Endodermal cell (in vitro differentiated cells): ENCODE measurements around the gene ZNRF3. TPM values are rescaled to one million over a fixed set of nuclear protein-coding genes. Genes with fewer than 3 reads are reported as not detected.

Source experiments
- DNase-seq: peaks from one replicate; pipeline ENCODE4 v3.0.0-alpha.2; 2017
- H3K27ac ChIP-seq: 2 replicates; pipeline ENCODE4 v1.5.1; 2013; ENCODE audit warnings: mild to moderate bottlenecking, low read depth, low read length, moderate library complexity
- H3K27me3 ChIP-seq: 2 replicates; pipeline ENCODE4 v1.6.1; 2013; ENCODE audit warnings: mild to moderate bottlenecking, low read length, moderate library complexity; ENCODE audit not compliant: insufficient read depth, control insufficient read depth, poor library complexity, severe bottlenecking
- H3K36me3 ChIP-seq: 2 replicates; pipeline ENCODE4 v1.7.0; 2013; ENCODE audit warnings: mild to moderate bottlenecking, low read length, moderate library complexity; ENCODE audit not compliant: control insufficient read depth, insufficient read depth
- H3K4me1 ChIP-seq: one replicate; pipeline ENCODE4 v1.7.0; 2013; ENCODE audit warnings: low read length; ENCODE audit not compliant: control insufficient read depth, insufficient read depth
- H3K4me3 ChIP-seq: 2 replicates; pipeline ENCODE4 v1.5.1; 2013; ENCODE audit warnings: mild to moderate bottlenecking, low read length, moderate library complexity
- H3K9ac ChIP-seq: 2 replicates; pipeline ENCODE4 v1.6.1; 2013; ENCODE audit warnings: mild to moderate bottlenecking, low read length, moderate library complexity; ENCODE audit not compliant: poor library complexity, severe bottlenecking; ENCODE audit errors: extremely low read depth
- H3K9me3 ChIP-seq: 2 replicates; pipeline ENCODE4 v1.6.1; 2013; ENCODE audit warnings: mild to moderate bottlenecking, low read length, moderate library complexity; ENCODE audit not compliant: control insufficient read depth
- H3K27ac Mint-ChIP-seq: 2 replicates; pipeline ENCODE4 v1.8.0; 2020; ENCODE audit warnings: mixed read lengths
- H3K27me3 Mint-ChIP-seq: 2 replicates; pipeline ENCODE4 v1.8.0; 2021; ENCODE audit warnings: mild to moderate bottlenecking, mixed read lengths; ENCODE audit not compliant: insufficient read depth
- H3K36me3 Mint-ChIP-seq: 2 replicates; pipeline ENCODE4 v1.8.0; 2020; ENCODE audit warnings: low read depth, mixed read lengths
- H3K4me1 Mint-ChIP-seq: 2 replicates; pipeline ENCODE4 v1.8.0; 2020; ENCODE audit warnings: mixed read lengths
- H3K4me3 Mint-ChIP-seq: 2 replicates; pipeline ENCODE4 v1.8.0; 2020; ENCODE audit warnings: mild to moderate bottlenecking, moderate library complexity, mixed read lengths
- H3K9me3 Mint-ChIP-seq: 2 replicates; pipeline ENCODE4 v1.8.0; 2020; ENCODE audit warnings: mild to moderate bottlenecking, mixed read lengths
- WGBS, 2 experiments: methylation state at CpG; one replicate each; pipeline versions ENCODE4 v1.1.5 to v1.1.7; 2013; ENCODE audit warnings: missing lambda C conversion rate in 2 of 2, mixed read lengths in 1 of 2; ENCODE audit not compliant: insufficient coverage in 1 of 2, insufficient read length in 1 of 2; 5-methylcytosine and 5-hydroxymethylcytosine counted together
- total RNA-seq, 2 donors: library from RNA; stranded (reverse); fragmentation: NEBNext Ultra II Directional in 1 of 2; extraction: Animal tissue kit (Norgen Biotek cat#: 25700) in 1 of 2; gene quantifications; 2 replicates in 1 of 2; 3 replicates in 1 of 2; pipeline ENCODE4 v1.2.1, GENCODE V29; 2021
- TF ChIP-seq, protein P1 (sequence below): fragments of 200-600 bp; sonication (generic); conservative IDR thresholded peaks from 2 replicates; pipeline ENCODE4 v1.5.0; 2021; ENCODE audit warnings: antibody characterized with exemption, mild to moderate bottlenecking

Gene ZNRF3
- total RNA-seq, 2 donors from 2014 or later, result 15.8 to 19.8 TPM

- no peak overlapping the region for H3K27ac ChIP-seq
- peaks cover 7% of the 10 kb centered on the region for H3K4me1 Mint-ChIP-seq
- no peaks in the 10 kb centered on the region for H3K9me3 ChIP-seq
- no peaks in the 10 kb centered on the region for H3K9me3 Mint-ChIP-seq
- H3K27me3 Mint-ChIP-seq, result no peaks in the 10 kb centered on the region
- H3K9ac ChIP-seq, result no peak overlapping the region
- no peak overlapping the region for H3K27ac Mint-ChIP-seq
- TF ChIP-seq, protein P1, sequence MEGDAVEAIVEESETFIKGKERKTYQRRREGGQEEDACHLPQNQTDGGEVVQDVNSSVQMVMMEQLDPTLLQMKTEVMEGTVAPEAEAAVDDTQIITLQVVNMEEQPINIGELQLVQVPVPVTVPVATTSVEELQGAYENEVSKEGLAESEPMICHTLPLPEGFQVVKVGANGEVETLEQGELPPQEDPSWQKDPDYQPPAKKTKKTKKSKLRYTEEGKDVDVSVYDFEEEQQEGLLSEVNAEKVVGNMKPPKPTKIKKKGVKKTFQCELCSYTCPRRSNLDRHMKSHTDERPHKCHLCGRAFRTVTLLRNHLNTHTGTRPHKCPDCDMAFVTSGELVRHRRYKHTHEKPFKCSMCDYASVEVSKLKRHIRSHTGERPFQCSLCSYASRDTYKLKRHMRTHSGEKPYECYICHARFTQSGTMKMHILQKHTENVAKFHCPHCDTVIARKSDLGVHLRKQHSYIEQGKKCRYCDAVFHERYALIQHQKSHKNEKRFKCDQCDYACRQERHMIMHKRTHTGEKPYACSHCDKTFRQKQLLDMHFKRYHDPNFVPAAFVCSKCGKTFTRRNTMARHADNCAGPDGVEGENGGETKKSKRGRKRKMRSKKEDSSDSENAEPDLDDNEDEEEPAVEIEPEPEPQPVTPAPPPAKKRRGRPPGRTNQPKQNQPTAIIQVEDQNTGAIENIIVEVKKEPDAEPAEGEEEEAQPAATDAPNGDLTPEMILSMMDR, result no peak
- H3K36me3 Mint-ChIP-seq, result no peaks in the 10 kb centered on the region
- H3K4me3 Mint-ChIP-seq, result no peak overlapping the region
- no peak overlapping the region for H3K4me3 ChIP-seq
- H3K27me3 ChIP-seq, result no peaks in the 10 kb centered on the region
- no peak for DNase-seq
- no peaks in the 10 kb centered on the region for H3K4me1 ChIP-seq
- 93 to 100% methylated on average over 2 of the region's 2 CpGs for WGBS, 2 experiments
- no peaks in the 10 kb centered on the region for H3K36me3 ChIP-seq
These were observed 13.6 kb upstream of the ZNRF3 start for GRCh38 chr22:28869736-28870135.

DNA sequence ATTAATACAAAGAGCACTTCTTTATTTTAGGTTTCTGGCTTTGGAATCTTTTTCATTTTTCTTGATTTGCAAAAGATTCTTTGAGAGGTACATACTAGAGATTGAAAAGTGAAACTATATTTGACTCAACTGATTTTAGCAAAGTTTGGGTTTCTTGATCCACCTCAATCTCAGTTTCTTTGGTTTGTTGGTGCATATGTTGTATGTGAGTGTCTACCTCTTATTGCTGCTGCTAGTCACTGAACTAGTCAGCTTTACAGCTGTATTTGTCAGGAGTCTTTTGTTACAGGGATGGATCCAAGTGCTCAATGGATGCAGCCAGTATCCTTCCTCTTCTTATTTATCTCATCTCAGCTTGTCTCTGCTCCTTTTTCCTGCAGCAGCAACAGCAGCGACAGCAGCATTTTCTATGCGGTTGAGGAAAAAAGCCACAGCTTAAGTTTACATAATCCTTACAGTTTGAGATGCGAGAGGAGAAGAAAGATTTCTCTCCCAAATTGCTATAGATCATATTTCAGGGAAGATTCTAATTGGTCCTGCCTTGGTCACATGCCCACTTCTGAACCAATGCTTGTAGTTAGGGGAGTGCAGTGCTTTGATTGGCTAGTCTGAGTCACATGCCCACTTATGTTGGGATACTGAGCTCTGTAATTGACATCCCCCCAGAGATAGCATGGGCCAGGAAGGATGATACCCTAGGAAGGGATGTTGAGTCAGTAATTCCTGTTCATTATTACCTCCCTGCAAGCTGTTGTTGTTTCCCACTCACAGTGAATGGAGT, 10.0 kb upstream of the ZNRF3 start:
- H3K4me3 ChIP-seq, result no peak overlapping the region
- H3K27me3 ChIP-seq, result no peaks in the 10 kb centered on the region
- H3K9me3 ChIP-seq, result no peaks in the 10 kb centered on the region
- TF ChIP-seq, protein P1, result no peak
- H3K27ac ChIP-seq, result no peak overlapping the region
- Mint-ChIP-seq H3K27me3 (no peaks in the 10 kb centered on the region), H3K4me3 (no peak overlapping the region), H3K36me3 (no peaks in the 10 kb centered on the region), H3K9me3 (no peaks in the 10 kb centered on the region), H3K4me1 (no peaks in the 10 kb centered on the region), H3K27ac (no peak overlapping the region)
- no peak overlapping the region for H3K9ac ChIP-seq
- WGBS, 2 experiments, result 92 to 96% methylated on average over 3 of the region's 3 CpGs
- H3K36me3 ChIP-seq, result no peaks in the 10 kb centered on the region
- no peak for DNase-seq
- H3K4me1 ChIP-seq, result no peaks in the 10 kb centered on the region

- H3K27ac Mint-ChIP-seq, result no peak overlapping the region
- no peaks in the 10 kb centered on the region for H3K4me1 Mint-ChIP-seq
- no peak for DNase-seq
- 92 to 97% methylated on average over 2 to 3 of the region's 3 CpGs for WGBS, 2 experiments
- Histone ChIP-seq H3K9me3 (no peaks in the 10 kb centered on the region), H3K36me3 (no peaks in the 10 kb centered on the region), H3K9ac (no peak overlapping the region), H3K27me3 (no peaks in the 10 kb centered on the region), H3K4me3 (no peak overlapping the region), H3K27ac (no peak overlapping the region), H3K4me1 (no peaks in the 10 kb centered on the region)
- no peak overlapping the region for H3K4me3 Mint-ChIP-seq
- TF ChIP-seq, protein P1, result no peak
- H3K9me3 Mint-ChIP-seq, result no peaks in the 10 kb centered on the region
- no peaks in the 10 kb centered on the region for H3K36me3 Mint-ChIP-seq
- H3K27me3 Mint-ChIP-seq, result no peaks in the 10 kb centered on the region
These were observed 9.3 kb upstream of the ZNRF3 start for GRCh38 chr22:28874061-28874460.
